Lung (tissue), 12 donors: ENCODE data around the gene SPDYC. TPM values are rescaled to one million over a fixed set of nuclear protein-coding genes. Genes with fewer than 3 reads are reported as not detected.

ENCODE experiments used
- ATAC-seq: fragments of 200-7000 bp; cut with Tn5 transposase; one replicate; pipeline ENCODE4 v1.9.1; 2020; ENCODE audit warnings: moderate number of reproducible peaks; ENCODE audit not compliant: insufficient read depth, low FRiP score
- DNase-seq, 3 donors: peaks; one replicate each; pipeline ENCODE4 v3.0.0-alpha.2; 2013 to 2017
- H3K27ac ChIP-seq, 2 donors: one replicate each; pipeline ENCODE4 v1.5.1; 2013; ENCODE audit warnings: mild to moderate bottlenecking in 2 of 2, moderate library complexity in 2 of 2, control low read depth in 1 of 2, inconsistent platforms in 1 of 2, low read depth in 1 of 2, low read length in 1 of 2
- H3K27me3 ChIP-seq, 3 donors: one replicate each; pipeline ENCODE4 v1.5.1; 2013; ENCODE audit warnings: low read length in 2 of 3; ENCODE audit not compliant: control insufficient read depth in 3 of 3, insufficient read depth in 3 of 3
- H3K36me3 ChIP-seq, 4 donors: one replicate each; pipeline ENCODE4 v1.5.1; 2013; ENCODE audit warnings: low read length in 4 of 4, mild to moderate bottlenecking in 1 of 4, moderate library complexity in 1 of 4; ENCODE audit not compliant: control insufficient read depth in 4 of 4, insufficient read depth in 4 of 4
- H3K4me1 ChIP-seq, 5 donors: one replicate each; pipeline ENCODE4 v1.5.1; 2013; ENCODE audit warnings: low read length in 5 of 5, mild to moderate bottlenecking in 2 of 5, moderate library complexity in 1 of 5; ENCODE audit not compliant: control insufficient read depth in 5 of 5, insufficient read depth in 5 of 5
- H3K4me3 ChIP-seq: one replicate; pipeline ENCODE4 v1.5.1; 2013; ENCODE audit warnings: mild to moderate bottlenecking, control low read depth, moderate library complexity
- H3K9ac ChIP-seq, 2 donors: one replicate each; pipeline ENCODE4 v1.5.1; 2013; ENCODE audit warnings: low read length in 2 of 2, control low read depth in 1 of 2; ENCODE audit not compliant: insufficient read depth in 1 of 2
- H3K9me3 ChIP-seq, 4 donors: one replicate each; pipeline ENCODE4 v1.5.1; 2013; ENCODE audit warnings: low read length in 3 of 4, mild to moderate bottlenecking in 1 of 4, moderate library complexity in 1 of 4; ENCODE audit not compliant: control insufficient read depth in 4 of 4, insufficient read depth in 3 of 4
- CTCF ChIP-seq: IDR thresholded peaks from 2 replicates; pipeline ENCODE4 v1.5.1; 2012; ENCODE audit warnings: mild to moderate bottlenecking; ENCODE audit errors: control extremely low read depth, extremely low read depth
- WGBS, 2 donors: extraction: QIAGEN DNeasy Blood & Tissue Kit; methylation state at CpG; one replicate each; pipeline ENCODE4 v1.1.7; 2013; 5-methylcytosine and 5-hydroxymethylcytosine counted together
- polyA plus RNA-seq, 2 donors: library from polyadenylated mRNA; stranded (reverse); fragments of 200-250 nt; gene quantifications; one replicate each; pipeline ENCODE4 v1.2.1, GENCODE V29; 2013
- total RNA-seq, 2 donors: library from RNA; depleted of rRNA in 1 of 2; stranded (reverse); fragments of >200 nt in 1 of 2; gene quantifications; one replicate each; pipeline ENCODE4 v1.2.1, GENCODE V29; 2014 to 2021
- donor health status: control.
- donor health status: control.
- donor health status: Bipolar disorder and iron deficiency.
- donor health status: healthy.
- donor health status: DM: yes; HTN: yes; CAD: no.

The SPDYC gene
- total and polyA plus RNA-seq, 4 donors = not detected

- peaks cover 0 to 20% (median 12%) of the 10 kb centered on the region in 5 donors for H3K4me1 ChIP-seq
- WGBS, 2 donors = 60 to 61% methylated on average over 11 of the region's 11 CpGs
- no peaks in the 10 kb centered on the region for H3K27me3 ChIP-seq
- peak overlapping the region; percentile 96 to 98 for H3K27ac ChIP-seq
- H3K4me3 ChIP-seq = peak overlapping the region; percentile 24
- H3K9me3 ChIP-seq = no peaks in the 10 kb centered on the region
- peak overlapping the region; percentile 92 to 96 for H3K9ac ChIP-seq
- ATAC-seq (no peak), DNase-seq (no peak)
- TF ChIP-seq CTCF = no peak
- H3K36me3 ChIP-seq = peaks cover 6 to 24% (median 21%) of the 10 kb centered on the region in 4 donors
Measured at GRCh38 chr11:65135633-65136145, 34.3 kb upstream of the SPDYC start.

- DNase-seq = no peak
- no peak for TF ChIP-seq CTCF
- 91 to 93% methylated on average over 15 of the region's 15 CpGs for WGBS, 2 donors
- Histone ChIP-seq H3K9me3 (no peaks in the 10 kb centered on the region), H3K4me1 (peaks cover 0 to 20% (median 12%) of the 10 kb centered on the region in 5 donors), H3K36me3 (peaks cover 6 to 15% (median 13%) of the 10 kb centered on the region in 4 donors), H3K27me3 (no peaks in the 10 kb centered on the region), H3K4me3 (no peak overlapping the region), H3K27ac (no peak overlapping the region), H3K9ac (no peak overlapping the region)
- no peak for ATAC-seq
Measured at GRCh38 chr11:65136515-65137096, 33.4 kb upstream of the SPDYC start.

- WGBS, 2 donors = 66% methylated on average over 7 of the region's 7 CpGs
- Histone ChIP-seq H3K27me3 (no peaks in the 10 kb centered on the region), H3K9me3 (no peaks in the 10 kb centered on the region), H3K9ac (no peak overlapping the region), H3K4me1 (no peaks in the 10 kb centered on the region), H3K36me3 (no peaks in the 10 kb centered on the region), H3K4me3 (no peak overlapping the region), H3K27ac (no peak overlapping the region)
- no peak for TF ChIP-seq CTCF
- DNase-seq = no peak
- no peak for ATAC-seq
Measured at GRCh38 chr11:65141896-65142494, 28.0 kb upstream of the SPDYC start.
